IPS-NIHi7 (cell line): ENCODE data around the gene CCDC88A.

ENCODE experiments used
- DNase-seq: peaks from one replicate; pipeline ENCODE4 v3.0.0; 2012; ENCODE audit warnings: mixed read lengths; ENCODE audit errors: extremely low spot score

The CCDC88A gene

DNA sequence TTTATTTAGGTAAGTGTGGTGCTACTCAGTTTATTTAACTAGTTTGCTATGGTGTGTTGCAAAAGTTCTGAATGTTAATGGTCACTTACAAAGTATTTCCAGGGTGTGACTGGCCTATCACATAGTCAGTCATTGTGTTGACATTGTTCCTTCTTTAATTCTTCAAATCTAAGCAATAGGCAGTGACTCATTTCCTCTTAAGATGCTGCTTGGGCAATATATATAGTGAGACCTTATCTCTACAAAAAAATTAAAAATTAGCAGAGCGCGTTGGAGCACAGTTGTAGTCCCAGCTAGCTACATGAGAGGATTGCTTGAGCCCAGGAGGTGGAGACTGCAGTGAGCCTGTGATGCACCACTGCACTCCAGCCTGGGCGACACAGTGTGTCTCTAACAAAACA lies 5.8 kb upstream of the CCDC88A start:
- no peak for DNase-seq

DNA sequence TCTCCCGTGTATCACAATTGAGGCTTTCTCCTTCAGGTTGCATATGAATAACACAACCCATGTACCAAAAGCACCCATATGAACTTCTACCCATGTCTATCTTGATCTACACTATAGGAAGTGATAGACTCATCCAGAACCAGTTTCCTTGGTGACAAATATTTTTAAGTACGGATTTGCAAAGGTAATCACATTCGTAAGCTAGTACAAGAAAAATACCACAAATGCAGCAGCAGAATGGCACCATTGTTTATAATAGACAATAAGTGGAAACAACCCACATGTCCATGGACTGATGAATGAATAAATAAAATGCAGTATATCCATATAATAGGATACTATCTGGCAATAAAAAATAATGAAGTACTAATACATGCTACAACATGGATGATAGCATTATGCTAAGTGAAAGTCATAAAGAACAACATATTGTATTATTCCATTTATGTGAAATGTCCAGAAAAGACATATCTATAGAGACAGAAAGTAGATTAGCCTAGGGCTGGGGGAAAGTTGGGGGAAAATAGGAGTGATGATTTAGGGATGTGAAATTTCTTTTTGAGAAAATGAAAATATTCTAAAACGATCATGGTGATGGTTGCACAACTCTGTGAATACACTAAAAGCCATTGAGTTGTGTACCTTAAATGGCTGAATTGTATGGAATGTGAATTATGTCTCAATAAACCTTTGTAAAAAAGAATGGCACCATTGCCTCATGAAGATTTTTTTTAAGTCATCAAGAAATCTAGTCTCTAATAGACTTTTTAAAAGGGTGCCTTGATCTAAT lies 3.4 kb upstream of the CCDC88A start:
- no peak for DNase-seq

DNA sequence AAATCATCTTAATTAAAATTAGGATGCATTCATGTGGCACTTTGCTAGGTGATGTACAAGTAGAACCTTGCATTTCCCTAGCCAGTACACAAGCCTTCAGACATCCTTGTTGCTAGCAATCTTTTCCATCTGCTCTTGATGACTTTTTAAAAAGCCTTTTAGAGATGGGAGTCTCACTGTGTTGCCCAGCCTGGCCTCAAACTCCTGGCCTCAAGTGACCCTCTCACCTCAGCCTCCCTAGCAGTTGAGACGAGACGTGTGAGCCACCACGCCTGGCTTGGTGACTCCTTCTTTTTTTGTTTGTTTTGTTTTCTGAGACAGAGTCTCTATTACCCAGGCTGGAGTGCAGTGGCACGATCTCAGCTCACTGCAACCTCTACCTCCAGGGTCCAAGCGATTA lies 1.7 kb upstream of the CCDC88A start:
- DNase-seq: no peak

DNA sequence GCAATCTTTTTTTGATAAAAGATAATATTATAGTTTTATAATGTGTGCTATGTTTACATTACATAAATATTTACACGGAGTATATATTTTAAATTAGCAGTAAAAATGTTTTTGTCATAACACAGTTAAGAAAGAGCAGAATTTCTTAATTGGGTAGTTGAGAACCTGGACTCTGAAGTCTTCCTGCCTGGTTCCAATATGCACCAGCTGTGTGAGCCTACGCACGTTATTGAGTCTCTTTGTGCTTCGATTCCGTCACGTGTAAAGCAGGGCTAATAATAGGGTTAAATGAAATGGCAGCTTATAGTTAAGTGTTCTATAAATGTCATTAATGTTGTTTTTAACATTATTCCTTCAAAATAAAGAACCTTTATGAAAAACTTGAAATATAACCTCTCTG lies 1.2 kb upstream of the CCDC88A start:
- no peak for DNase-seq

DNA sequence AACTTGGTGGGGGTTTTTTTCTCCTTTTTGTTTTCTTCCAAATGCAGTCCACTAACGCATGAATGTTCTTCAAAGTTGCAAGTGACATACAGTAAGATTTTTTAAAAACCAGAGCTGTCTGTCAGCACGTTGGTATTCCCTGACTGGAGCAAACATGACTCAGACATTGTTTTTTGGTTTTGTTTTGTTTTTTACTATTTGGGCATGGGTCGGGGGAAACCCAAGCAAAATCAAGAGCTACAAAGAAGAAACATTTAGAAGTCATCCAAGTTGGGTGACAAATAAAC lies 726 bp upstream of the CCDC88A start:
- DNase-seq: no peak

DNA sequence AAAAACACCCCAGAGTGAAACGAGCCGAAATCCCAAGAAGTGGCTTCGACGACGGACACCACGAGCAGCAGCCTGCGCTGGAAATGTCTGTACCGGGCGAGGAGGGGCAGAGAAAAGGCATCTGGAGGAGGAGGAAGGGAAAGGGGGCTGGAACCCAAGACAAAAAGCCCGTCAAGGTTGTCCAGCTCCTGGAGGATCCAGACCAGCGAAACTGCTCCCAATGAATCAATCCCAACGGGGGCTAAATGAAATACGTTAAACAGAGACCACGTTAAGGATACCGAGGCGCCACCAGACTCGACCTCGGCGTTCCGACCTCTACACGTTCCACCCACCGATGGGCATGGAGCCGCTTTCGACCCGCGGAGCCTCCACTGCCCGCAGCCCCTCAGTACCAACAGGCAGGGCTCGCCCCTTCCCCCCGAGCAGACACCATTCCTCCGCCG lies 400 bp downstream of the CCDC88A start:
- peak; percentile 46 for DNase-seq

DNA sequence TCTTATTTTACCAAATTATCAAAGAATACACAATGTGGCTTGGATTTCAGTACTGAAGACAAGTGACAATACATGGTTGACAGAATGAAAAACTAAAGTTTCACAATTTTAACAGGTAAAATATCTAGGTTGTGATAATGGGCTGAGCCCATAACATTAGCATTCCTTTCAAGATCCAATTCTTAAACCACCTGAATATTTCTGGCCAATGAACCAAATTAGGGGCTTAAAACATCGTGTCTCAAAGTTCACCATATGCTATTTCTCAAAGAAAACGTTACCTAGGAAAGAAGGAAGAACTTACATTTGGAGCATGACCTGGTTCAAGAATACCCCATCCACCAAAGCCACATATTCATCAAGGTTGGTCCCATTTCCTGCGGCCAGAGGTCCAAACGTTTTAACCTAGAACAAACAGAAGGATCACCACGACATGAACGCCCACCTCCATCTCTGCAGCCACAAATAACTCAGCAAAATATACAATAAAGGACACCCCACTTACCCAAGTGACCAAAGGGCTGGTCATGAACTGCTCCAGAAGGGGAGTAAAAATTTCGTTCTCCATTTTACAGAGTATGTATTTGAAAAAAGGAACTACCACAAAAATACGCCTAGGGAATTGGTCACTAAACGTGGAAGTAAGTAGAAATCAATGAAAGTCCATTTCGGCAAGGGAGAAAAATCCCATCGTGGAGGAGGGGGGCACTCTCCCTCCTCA lies 984 bp downstream of the CCDC88A start:
- no peak for DNase-seq

DNA sequence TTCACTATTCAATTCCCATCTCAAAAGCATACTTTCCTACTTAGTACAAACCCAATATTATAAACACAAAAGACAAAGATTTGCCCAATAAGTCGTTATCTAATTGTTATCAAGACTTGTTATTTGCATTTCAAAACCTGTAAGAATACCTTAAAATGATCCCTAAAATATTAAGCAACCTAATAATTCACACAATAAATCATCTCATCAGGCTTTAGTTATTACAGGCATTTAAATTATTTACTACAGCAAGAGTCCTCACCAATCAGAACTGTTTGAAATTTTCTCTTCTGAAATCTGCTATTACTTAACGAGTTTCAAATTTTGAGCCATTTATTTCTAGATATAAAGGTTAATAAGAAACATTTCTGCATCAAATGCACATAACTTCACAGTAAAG lies 1.6 kb downstream of the CCDC88A start:
- DNase-seq: no peak

DNA sequence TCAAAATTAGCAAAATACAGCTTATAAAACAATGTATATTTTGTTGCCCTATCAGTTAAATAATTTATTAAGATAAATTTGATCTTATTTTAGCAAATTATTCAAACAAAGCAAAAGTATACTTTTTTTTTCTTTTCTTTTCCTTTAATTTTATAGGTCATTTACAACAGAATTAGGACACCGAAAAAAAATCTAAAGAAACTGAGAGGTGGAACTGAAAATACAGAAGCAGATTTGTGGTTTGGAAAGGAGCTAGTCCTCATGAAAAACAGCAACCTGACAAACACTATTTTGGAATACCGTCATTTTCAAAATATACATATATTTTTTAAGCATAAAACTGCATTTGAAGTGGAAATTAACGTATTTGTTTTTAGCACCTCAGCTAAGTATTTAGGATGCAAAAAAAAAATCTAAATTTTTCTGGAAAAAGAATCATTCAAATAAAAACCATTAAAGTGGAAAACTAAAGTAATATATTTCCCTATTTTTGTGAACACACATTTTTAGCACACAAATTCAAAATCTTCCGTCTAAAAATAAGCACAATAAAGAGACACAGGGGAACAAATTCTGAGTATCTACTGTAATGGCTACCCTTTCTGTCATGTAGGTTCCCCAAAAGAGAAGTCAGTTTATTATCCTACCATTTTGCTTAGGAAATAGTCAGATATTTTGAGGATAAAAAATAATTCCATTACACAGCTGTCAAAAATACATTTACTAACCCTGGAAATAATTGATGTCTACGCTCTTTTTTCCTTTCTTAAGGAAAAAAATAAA lies 2.7 kb downstream of the CCDC88A start:
- DNase-seq: no peak

DNA sequence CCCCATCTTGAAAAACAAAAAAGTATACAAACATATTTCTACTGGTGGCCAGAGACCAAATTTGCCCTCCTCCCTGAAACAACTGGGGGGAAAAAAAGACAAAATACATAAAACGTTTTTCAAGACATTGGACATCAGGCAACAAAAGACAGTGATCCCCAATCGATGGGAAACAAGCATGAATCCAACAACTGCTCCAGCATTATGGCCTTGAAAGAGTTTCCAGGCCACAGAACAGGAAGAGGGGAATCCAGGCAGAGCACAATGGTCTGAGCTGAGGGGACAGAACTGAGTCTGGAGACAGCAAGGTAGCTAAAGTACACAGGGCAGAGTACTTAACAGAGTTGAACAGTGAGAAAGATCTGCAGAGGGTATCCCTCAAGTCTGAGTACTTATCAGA lies 4.4 kb downstream of the CCDC88A start:
- DNase-seq: no peak

DNA sequence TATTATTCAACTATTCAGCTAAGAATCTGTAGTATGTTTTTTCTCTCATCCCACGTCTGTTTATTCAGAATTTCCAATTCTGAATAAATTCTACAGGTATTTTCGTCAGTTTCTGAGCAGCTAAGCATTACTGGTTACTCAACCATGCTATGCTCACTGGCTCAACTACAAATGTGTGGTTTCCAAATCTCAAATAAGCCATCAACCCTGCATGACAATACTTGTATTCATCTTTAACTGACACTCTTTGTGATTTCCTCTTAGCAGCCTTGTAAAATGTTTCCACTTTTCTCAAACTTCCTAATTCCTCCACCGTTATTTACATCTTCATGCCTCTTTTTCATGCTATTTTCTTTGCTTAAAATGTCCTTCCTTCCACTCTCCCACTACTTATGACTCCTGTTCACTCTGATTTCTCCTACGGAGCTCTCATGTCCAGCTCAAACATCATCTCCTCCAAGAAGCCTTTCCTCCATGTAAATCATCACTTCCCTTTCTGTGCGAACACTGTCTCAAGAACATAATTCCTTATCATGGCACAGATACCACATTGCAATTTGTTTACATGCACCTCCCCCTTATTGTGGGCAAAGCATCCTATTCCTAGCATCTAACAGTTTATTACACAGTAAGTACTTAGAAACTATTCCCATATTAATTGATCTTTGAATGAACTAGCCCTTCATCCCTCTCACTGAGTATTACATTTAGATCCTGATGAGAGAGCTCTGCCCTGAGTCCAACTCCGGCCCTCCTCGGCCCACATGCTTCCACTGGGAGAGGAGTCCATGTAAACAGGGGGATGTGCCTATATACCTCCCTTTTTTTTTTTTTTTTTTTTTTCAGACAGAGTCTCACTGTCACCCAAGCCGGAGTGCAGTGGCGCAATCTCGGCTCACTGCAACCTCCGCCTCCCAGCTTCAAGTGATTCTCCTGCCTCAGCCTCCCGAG lies 10.5 kb downstream of the CCDC88A start:
- DNase-seq: no peak

DNA sequence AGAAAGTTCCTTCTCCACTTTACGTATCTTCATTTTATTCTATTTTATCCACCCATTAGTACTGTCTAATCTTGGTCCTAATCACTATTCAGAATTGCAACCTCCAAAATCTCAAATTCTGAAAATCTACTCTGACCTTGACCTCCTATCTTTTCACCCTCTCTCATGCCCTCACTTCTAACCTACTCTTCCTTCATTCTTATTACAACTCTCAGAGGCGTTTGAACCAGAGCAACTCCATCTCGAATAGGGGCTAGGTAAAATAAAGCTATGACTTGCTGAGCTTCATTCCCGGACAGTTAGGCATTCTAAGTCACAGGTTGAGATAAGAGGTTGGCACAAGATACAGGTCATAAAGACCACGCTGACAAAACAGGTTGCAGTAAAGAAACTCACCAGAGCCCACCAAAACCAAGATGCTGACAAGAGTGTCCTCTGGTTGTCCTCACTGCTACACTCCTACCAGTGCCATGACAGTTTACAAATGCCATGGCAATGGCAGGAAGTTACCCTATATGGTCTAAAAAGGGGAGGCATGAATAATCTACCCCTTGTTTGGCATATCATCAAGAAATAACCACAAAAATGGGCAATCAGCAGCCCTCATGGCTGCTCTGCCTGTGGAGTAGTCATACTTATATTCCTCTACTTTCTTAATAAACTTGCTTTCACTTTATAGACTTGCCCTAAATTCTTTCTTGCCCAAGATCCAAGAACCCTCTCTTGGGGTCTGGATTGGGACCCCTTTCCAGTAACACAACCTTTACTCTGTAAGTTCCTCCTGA lies 11.4 kb downstream of the CCDC88A start:
- DNase-seq: no peak

DNA sequence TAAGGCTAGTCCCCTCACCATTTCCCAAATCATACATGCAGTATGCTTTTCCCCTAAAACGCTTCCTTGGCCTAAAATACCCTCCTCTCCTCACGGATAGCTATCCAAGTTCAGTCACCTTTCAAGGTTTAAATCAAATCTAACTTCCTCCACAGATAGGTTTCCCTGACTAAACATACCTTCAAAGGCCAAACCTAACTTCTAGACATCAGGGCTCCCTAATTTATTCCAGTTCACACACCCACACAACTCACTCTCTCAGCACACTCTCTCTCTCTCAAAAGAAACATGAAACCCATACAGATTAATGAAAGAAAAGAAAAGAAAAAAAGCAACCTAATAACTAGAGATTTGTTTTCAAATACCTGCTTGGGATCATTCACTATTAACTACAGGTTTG lies 14.5 kb downstream of the CCDC88A start:
- no peak for DNase-seq

DNA sequence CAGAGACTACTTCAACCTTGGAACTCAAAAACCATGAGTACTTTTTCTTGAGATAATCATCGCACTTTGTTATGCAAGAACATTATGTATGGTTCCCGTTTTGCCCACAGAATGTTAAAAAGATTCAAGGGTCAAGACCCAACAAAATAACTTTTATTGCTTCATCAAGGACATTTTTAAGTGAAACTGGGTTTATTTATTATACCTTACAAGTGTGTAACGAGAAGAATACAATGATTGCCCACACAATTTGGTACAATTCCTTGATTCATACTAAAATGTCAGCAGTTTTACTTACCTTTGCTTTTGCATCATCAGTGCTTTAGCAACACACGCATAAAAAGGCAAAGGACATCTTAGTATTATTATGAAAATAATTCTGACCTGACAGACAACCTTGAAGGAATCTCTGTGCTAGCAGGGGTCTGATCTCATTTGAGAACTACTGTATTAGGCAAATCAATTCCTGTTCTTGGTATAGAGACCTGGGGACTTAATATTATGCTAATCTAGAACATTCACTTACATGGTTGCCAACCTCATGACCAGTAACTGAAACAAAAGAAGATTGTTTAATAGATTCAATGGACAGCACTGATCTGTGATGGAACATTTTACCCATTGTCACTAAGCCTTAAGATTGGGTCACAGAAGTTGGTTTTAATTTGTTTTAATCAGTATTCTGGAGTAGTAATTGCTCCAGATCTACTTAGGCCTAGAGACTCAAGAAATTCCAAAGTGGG lies 16.2 kb downstream of the CCDC88A start:
- no peak for DNase-seq

DNA sequence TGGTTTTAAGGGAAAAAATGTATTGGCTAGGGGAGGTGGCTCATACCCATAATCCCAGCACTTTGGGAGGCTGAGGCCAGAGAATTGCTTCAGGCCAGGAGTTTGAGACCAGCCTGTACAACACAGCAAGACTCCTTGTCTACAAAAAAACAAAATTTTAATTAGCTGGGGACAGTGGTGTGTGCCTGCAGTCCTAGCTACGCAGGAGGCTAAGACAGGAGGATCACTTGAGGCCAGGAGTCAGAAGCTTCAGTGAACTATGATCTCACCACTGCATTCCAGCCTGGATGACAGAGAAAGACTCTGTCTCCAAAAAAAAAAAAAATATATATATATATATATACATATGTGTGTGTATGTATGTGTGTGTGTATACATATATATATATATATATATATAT lies 18.5 kb downstream of the CCDC88A start:
- no peak for DNase-seq

DNA sequence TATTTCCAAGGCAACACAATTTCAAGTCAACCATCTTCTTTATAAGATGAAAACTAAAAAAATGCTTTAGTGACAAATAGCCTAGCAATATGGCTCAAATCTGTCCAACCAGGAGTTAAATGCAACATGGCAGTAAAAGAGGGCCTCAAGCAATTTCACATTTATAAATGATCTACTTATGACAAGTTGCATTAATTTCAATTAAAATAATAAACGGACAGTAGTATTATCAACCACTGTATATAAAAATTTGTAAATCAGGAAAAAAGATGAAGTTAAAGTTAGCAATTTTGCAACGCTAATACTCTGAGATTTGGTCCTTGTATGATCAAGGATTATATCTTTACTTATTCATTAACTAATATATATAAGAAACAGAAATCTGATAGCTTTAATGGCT lies 19.3 kb downstream of the CCDC88A start:
- DNase-seq: no peak

DNA sequence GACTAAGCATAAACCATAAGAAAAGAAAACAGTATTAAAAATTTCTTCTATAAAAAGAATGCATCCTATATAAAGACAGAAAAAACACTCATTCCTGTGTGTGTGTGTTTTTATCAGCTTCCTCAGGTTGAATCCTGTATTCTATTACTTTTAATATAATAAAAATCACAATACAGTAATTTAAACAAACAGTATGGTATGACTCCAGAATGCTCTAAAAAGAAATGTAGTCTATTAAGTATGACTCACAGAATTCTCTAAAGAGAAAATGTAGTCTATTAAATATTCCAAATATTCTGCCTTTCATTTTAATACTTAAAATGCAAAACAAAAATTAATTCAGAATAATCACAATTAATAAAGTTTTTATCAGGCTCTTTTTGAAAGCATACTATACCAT lies 19.8 kb downstream of the CCDC88A start:
- no peak for DNase-seq

DNA sequence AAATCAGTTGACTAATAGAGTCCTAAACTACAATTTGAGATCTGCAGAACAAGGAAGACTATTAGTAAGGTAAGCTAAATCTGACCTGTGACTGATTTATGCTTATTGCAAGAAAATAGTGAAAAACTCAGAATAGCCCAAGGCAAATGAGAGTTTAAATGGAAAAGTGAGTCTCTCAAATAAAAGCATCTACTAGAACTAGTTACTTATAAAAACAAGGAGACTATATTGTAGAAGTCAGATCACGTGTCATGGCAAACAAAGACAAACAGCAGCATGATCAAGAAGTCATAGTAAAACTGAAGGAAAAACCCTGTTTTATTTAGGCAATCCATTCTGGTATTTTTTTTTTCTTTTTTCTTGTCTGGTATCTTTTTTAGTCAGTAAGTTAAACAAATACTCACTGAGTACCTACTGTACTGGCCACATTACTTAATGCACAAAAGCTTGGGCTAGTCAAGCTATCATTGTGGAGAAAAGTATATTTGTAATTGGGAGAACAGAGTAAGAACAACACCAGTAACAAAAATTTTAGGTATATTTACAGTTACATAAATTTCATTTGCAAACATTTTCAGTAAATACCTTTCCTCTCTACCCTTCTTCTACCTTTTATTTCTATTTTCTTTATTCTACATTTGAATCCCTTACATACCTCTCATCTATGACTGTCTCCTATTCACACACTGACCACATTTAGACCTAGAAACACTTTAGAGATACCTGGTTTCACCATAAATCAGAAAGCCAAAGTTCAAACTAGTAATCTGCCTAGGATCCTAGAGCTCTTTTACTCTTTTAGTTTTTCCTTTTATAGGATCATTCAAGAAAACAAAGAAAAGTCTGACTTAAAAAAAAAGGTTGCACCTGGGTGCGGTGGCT lies 23.7 kb downstream of the CCDC88A start:
- no peak for DNase-seq

DNA sequence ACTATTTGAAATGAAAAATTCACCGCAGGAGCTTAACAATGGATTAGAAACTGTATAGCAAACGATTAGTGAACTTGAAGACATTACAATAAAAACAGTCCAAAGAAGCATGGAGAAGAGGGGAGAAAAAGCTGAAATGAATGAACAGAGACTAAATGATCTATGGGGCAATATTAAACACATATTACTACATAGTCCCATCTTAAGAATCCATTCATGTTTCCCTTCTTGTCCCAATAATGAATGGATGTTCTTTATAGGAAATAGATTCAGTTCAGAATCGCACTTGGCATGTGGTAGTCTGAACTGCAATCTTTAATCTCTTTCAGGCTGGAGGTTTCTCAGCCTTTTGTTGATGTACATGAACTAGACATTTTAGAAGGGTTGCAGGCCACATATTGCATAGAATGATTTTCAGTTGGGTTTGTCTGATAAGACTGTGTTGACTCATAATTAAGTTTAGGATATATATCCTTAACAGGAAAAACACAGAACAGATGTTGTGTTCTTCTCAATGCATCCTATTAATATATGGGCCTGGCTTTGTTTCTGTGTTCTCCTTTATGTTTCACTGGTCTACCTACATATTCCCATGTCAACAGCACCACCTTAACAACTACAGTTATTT lies 27.9 kb downstream of the CCDC88A start:
- DNase-seq: no peak
